BLaER1 treated with 17β-estradiol and CSF1 and Interleukin-3, amounts not matched to agents 10 nM and 100 nM (cell line): ENCODE measurements around the gene FKRP.

Experiments
- H3K27ac ChIP-seq, 11 experiments: shearing (Covaris generic); formaldehyde crosslinking; 2 replicates each; pipeline ENCODE4 v1.8.1; 2022
- H3K27me3 ChIP-seq, 11 experiments: shearing (Covaris generic); formaldehyde crosslinking; 2 replicates each; pipeline ENCODE4 v1.8.1; 2022
- H3K36me3 ChIP-seq, 11 experiments: shearing (Covaris generic); formaldehyde crosslinking; 2 replicates each; pipeline ENCODE4 v1.8.1; 2022
- H3K4me1 ChIP-seq, 10 experiments: shearing (Covaris generic); formaldehyde crosslinking; 2 replicates each; pipeline ENCODE4 v1.8.1; 2022
- H3K4me2 ChIP-seq, 11 experiments: shearing (Covaris generic); formaldehyde crosslinking; 2 replicates each; pipeline ENCODE4 v1.8.1; 2022
- H3K4me3 ChIP-seq, 10 experiments: shearing (Covaris generic); formaldehyde crosslinking; 2 replicates each; pipeline ENCODE4 v1.8.1; 2022
- H3K9ac ChIP-seq, 11 experiments: shearing (Covaris generic); formaldehyde crosslinking; 2 replicates each; pipeline ENCODE4 v1.8.1; 2022
- H3K9me3 ChIP-seq, 11 experiments: shearing (Covaris generic); formaldehyde crosslinking; replicated peaks in 1 of 11; 2 replicates each; pipeline ENCODE4 v1.8.1; 2022
- H4K20me1 ChIP-seq, 11 experiments: shearing (Covaris generic); formaldehyde crosslinking; 2 replicates each; pipeline ENCODE4 v1.8.1; 2022
- Cebpa-rat ChIP-seq, 11 experiments: shearing (Covaris generic); IDR thresholded peaks; 2 replicates each; pipeline ENCODE4 v1.8.1; 2022

Gene FKRP

DNA sequence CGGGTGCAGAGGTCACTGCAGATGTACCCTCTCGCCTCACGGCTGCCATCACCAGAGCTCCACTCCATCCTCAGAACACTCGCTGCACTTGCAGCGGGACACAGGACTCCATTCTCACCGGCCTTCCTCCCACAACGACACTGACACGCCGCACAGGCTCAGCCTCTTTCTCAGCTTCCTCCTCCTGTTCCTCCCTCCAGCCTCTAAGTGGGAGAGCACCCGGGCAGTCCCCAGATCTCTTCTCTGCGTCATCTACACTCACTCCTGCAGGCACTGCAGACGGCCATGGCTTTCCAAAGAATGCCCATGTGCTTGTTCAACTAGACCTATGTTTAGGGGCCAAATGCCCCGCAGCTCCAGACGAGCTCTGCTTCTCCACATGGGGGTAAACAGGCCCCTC, 14.3 kb upstream of the FKRP start:
- TF ChIP-seq Cebpa-rat (IDR thresholded peaks at IDR 0.05), result no peak
- Histone ChIP-seq H3K4me1 (peaks cover 72 to 98% (median 82%) of the 10 kb centered on the region in 10 experiments), H3K36me3 (peaks cover 64 to 100% (median 97%) of the 10 kb centered on the region in 11 experiments), H3K4me2 (peak overlapping the region; percentile 77 to 99 (median 95); a peak in 21 of 22 replicates), H3K9me3 (no peaks in the 10 kb centered on the region), H3K9ac (peak overlapping the region in 6 of 11 experiments; percentile 7 to 45 (median 20); a peak in 6 of 22 replicates), H3K27ac (peak overlapping the region in 6 of 11 experiments; percentile 14 to 60 (median 50); a peak in 10 of 22 replicates), H3K27me3 (no peaks in the 10 kb centered on the region), H3K4me3 (peak overlapping the region in 2 of 10 experiments; percentile 24 to 40; a peak in 4 of 20 replicates), H4K20me1 (peaks cover 79 to 100% (median 98%) of the 10 kb centered on the region in 11 experiments)

DNA sequence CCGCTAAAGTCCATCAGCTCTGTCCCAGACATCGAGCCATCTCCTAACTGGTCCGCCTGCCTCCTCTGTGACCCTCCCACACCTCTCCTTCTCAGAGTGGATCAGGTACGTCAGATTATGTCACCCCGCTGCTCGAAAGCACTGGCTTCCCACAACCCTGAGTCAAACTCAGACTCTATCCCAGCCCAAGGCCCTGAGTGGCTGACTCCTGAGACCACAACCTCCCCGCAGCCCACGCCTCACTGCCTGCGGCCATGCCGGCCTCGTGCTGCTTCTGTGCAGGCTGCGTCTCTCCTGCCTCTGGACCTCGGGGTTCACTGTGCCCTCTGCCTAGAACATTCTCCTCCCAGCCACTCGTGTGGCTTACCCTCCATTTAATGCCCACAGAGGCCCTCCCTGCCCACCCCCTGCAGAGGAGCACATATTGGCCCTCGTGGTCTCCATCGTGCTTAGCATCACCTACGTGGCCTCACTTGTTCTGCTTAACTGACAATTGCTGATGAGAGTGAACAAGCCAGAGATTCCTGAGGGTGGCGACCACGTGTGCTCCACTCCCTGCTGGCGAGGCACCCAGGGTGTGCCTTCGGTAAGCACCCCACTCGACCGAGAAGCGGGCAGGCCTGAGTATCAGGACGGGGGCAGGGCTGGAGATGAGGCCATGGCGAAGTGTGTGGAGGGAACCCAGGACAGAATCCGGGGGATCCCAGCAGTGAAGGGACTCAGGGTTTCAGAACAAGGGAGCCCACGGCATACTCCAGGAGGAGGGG, 13.5 kb upstream of the FKRP start:
- Histone ChIP-seq H4K20me1 (peaks cover 79 to 100% (median 98%) of the 10 kb centered on the region in 11 experiments), H3K36me3 (peaks cover 64 to 100% (median 97%) of the 10 kb centered on the region in 11 experiments), H3K9ac (peak overlapping the region in 9 of 11 experiments; percentile 9 to 52 (median 34); a peak in 9 of 22 replicates), H3K27ac (peak overlapping the region in 6 of 11 experiments; percentile 14 to 64 (median 56); a peak in 12 of 22 replicates), H3K4me3 (peak overlapping the region in 3 of 10 experiments; percentile 15 to 40 (median 28); a peak in 3 of 20 replicates), H3K27me3 (no peaks in the 10 kb centered on the region), H3K4me2 (peak overlapping the region; percentile 43 to 99 (median 95); a peak in 21 of 22 replicates), H3K9me3 (no peaks in the 10 kb centered on the region), H3K4me1 (peaks cover 64 to 98% (median 74%) of the 10 kb centered on the region in 10 experiments)
- TF ChIP-seq Cebpa-rat (IDR thresholded peaks at IDR 0.05), result no peak

DNA sequence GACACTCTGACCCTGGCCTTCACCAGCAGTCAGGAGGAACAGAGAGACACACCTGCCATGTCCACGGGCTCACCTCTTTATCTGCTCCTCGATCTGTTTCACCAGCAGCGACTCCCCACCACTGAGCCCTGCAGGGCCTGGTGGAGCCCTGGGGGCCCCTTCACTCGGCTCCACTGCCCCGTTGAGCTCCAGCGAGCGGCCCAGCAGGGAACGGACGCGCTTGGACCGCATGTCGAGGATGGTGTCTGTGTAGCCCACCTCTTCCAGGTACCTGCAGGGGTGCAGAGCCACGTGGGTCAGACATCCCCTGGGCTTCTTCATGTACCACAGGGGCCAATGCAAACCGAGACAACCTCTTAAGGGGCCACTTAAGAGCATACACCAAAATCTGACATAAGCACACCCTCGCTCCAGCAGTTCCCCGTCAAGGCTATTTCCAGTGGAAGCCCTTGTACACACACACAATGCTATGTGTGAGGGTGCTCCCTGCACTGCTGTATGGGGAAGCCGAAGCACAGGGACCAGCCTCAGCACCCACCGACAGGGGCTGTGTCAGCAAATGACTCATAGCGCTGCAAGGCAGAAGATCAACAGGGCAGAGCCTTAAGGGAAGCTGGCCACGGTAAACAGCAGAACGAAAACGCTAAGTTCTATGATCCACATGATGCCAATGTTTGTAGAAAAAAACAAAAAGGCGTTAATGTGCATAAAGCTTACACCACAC, 12.7 kb upstream of the FKRP start:
- Histone ChIP-seq H3K36me3 (peaks cover 64 to 100% (median 97%) of the 10 kb centered on the region in 11 experiments), H3K9ac (peak overlapping the region in 8 of 11 experiments; percentile 9 to 60 (median 30); a peak in 8 of 22 replicates), H3K4me1 (peaks cover 57 to 97% (median 67%) of the 10 kb centered on the region in 10 experiments), H3K27ac (peak overlapping the region in 5 of 11 experiments; percentile 43 to 64 (median 60); a peak in 11 of 22 replicates), H3K4me3 (peak overlapping the region in 3 of 10 experiments; percentile 15 to 40 (median 28); a peak in 3 of 20 replicates), H3K4me2 (peak overlapping the region in 10 of 11 experiments; percentile 7 to 99 (median 95); a peak in 15 of 22 replicates), H3K27me3 (no peaks in the 10 kb centered on the region), H3K9me3 (no peaks in the 10 kb centered on the region), H4K20me1 (peaks cover 78 to 100% (median 98%) of the 10 kb centered on the region in 11 experiments)
- TF ChIP-seq Cebpa-rat (IDR thresholded peaks at IDR 0.05), result no peak

DNA sequence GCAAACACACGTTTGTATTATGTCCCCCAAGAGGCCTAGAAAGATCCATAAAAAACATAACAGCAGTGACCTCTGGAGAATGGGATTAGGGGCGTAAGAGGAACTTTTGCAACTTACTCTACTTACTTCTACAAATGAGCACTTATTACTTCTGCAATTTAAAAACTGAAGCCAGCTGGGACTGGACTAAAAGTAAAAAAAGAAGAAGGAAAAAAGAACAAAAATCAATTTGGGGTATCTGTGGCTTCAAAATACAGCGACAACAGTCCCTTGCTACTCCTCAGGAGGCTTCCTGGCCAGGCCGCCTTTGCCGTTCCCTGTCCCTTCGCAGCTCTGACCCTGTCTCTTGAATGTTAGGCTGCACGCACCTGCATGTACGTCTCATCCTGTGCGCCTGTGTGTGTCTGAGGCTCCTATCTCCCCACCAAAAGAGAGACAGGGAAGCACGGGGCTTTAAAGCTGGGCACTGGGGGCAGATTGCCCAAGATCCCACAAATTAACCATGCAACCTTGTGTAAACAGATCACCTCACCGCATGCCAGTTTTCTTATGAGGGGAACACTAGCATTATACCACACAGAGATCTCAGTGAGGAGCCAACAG, 12.1 kb upstream of the FKRP start:
- H3K4me1 ChIP-seq, result peaks cover 50 to 92% (median 60%) of the 10 kb centered on the region in 10 experiments
- peak overlapping the region in 6 of 11 experiments; percentile 24 to 64 (median 56); a peak in 10 of 22 replicates for H3K27ac ChIP-seq
- H3K4me2 ChIP-seq, result peak overlapping the region in 7 of 11 experiments; percentile 88 to 99 (median 95); a peak in 14 of 22 replicates
- H4K20me1 ChIP-seq, result peaks cover 78 to 100% (median 98%) of the 10 kb centered on the region in 11 experiments
- TF ChIP-seq Cebpa-rat (IDR thresholded peaks at IDR 0.05), result no peak
- no peaks in the 10 kb centered on the region for H3K27me3 ChIP-seq
- peak overlapping the region in 1 of 10 experiments; percentile 24; a peak in 1 of 20 replicates for H3K4me3 ChIP-seq
- no peaks in the 10 kb centered on the region for H3K9me3 ChIP-seq
- peak overlapping the region in 8 of 11 experiments; percentile 3 to 60 (median 36); a peak in 10 of 22 replicates for H3K9ac ChIP-seq
- peaks cover 65 to 100% (median 97%) of the 10 kb centered on the region in 11 experiments for H3K36me3 ChIP-seq

DNA sequence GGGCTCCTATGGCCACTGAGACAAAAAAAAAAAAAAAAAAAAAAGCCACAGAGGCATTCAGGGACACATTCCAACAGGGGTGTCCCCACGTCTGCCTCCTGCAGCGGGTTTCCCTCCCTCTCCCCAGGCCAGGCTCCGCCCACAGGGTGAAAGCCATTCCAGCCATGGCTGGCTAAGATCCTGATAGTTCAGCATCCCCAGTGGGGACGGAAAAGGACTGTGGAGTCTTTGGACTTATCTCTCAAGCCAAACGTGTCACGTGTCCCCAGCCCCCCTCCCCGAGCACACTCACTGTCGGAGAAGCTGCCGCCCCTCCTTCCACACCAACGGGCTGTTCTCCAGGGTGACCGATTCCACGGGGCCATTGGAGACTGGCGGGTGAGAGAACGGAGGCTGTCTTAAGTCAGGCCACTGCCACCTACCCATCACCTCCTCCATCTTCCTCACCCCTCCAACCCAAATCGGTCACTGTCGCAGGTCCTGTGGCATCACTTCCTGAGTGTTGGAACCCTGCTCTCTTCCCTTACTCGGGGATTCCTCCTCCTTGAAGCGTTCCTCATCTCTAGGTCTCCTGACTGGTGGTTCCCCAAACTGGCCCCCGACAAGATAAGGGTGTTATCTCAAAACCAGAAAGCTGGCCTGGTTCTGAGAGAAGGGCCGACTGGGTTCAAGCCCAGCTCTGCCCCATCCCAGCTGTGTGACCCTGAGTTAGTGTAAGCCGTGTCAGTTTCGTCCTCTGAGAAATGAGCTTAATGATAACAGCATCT, 9.1 kb upstream of the FKRP start:
- Histone ChIP-seq H3K27ac (no peak overlapping the region), H3K9ac (no peak overlapping the region; a peak in 2 of 22 replicates), H3K27me3 (no peaks in the 10 kb centered on the region), H3K36me3 (peaks cover 53 to 100% (median 94%) of the 10 kb centered on the region in 11 experiments), H3K4me3 (no peak overlapping the region), H4K20me1 (peaks cover 78 to 100% (median 98%) of the 10 kb centered on the region in 11 experiments), H3K4me1 (peaks cover 35 to 91% (median 48%) of the 10 kb centered on the region in 10 experiments), H3K9me3 (no peaks in the 10 kb centered on the region), H3K4me2 (peak overlapping the region in 3 of 11 experiments; percentile 15 to 54 (median 37); a peak in 5 of 22 replicates)
- no peak for TF ChIP-seq Cebpa-rat (IDR thresholded peaks at IDR 0.05)

DNA sequence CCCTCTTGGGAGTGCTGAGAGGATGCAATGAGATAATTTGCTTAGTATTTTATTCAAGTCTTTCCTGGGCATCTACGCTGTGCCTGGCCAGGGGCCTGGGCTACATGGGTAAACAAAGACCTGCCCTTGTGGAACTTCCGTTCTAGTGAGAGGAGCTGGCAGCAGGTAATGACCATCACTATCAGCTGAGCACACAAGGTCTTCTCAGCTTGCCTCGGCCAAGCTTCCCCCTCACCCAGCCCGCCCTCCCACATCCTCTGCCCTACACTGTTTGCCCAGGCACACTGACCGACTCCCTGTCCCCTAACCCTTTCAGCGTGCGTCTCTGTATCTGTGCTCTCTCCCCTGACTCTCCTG, 8.6 kb upstream of the FKRP start:
- H3K4me3 ChIP-seq, result no peak overlapping the region
- H3K36me3 ChIP-seq, result peaks cover 48 to 95% (median 91%) of the 10 kb centered on the region in 11 experiments
- H3K27ac ChIP-seq, result no peak overlapping the region
- no peaks in the 10 kb centered on the region for H3K27me3 ChIP-seq
- peak overlapping the region in 1 of 11 experiments; percentile 10; a peak in 1 of 22 replicates for H3K9ac ChIP-seq
- TF ChIP-seq Cebpa-rat (IDR thresholded peaks at IDR 0.05), result no peak
- H3K4me2 ChIP-seq, result peak overlapping the region in 3 of 11 experiments; percentile 15 to 54 (median 37); a peak in 5 of 22 replicates
- H3K4me1 ChIP-seq, result peaks cover 35 to 91% (median 48%) of the 10 kb centered on the region in 10 experiments
- H3K9me3 ChIP-seq, result no peaks in the 10 kb centered on the region
- peaks cover 78 to 100% (median 98%) of the 10 kb centered on the region in 11 experiments for H4K20me1 ChIP-seq

DNA sequence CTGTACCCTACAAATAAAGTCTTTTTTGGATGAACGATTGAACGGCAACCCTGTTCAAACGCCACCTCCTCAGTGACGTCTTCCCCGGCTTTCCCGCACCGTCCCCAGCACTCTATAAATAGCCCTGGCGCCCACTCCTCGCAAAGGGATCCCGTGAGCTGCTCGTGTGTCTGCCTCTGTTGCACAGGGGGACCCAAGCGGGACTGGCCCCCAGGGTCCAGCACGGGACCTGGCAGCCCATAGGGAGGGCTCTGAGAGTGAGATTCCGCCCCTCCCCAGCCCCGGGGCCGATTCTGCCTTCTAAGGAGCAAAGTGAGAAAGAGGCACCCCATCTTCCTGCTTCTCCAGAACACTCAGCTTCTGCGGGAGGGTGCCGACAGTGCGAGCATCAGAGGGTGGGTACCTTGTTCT, 8.1 kb upstream of the FKRP start:
- Histone ChIP-seq H3K9me3 (no peaks in the 10 kb centered on the region), H3K36me3 (peaks cover 43 to 94% (median 86%) of the 10 kb centered on the region in 11 experiments), H4K20me1 (peaks cover 78 to 100% (median 98%) of the 10 kb centered on the region in 11 experiments), H3K4me2 (no peak overlapping the region; a peak in 1 of 22 replicates), H3K9ac (peak overlapping the region in 5 of 11 experiments; percentile 10 to 46 (median 31); a peak in 3 of 22 replicates), H3K27ac (no peak overlapping the region), H3K4me1 (peaks cover 35 to 91% (median 48%) of the 10 kb centered on the region in 10 experiments), H3K27me3 (no peaks in the 10 kb centered on the region), H3K4me3 (no peak overlapping the region)
- no peak for TF ChIP-seq Cebpa-rat (IDR thresholded peaks at IDR 0.05)
